OCI-LY3 (cell line): ENCODE measurements around the gene DEFB129.

Experiments
- EZH2phosphoT487 ChIP-seq: fragments of 200-600 bp; shearing (Covaris generic); IDR thresholded peaks from 2 replicates; pipeline ENCODE4 v1.6.1; 2018; ENCODE audit warnings: antibody characterized with exemption, mixed run types, low read depth
- TF ChIP-seq, protein P1 (sequence below): fragments of 200-600, 300-600 bp; sonication (generic); IDR thresholded peaks from 2 replicates; pipeline ENCODE4 v1.5.1; 2014; ENCODE audit warnings: antibody characterized with exemption, low read length, low read depth

DNA sequence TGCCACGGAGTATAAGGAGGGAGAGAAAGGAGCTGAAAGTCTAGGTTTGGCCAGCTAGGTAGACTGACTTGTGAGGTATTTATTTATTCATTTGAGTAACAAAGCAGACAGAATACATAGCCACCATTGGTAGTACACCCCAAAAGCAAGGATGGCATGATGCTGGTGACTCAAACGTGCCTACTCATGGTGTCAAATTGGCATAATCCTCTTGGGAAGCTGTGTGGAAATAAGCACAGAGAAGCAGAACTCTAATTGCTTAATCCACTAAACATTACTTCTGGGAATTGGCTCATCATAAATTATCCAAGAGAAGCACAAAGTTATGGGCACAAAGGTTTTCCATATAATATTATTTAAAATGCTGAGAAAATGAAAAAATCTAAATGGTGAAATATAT, 32.9 kb downstream of the DEFB129 start:
- TF ChIP-seq, protein P1, sequence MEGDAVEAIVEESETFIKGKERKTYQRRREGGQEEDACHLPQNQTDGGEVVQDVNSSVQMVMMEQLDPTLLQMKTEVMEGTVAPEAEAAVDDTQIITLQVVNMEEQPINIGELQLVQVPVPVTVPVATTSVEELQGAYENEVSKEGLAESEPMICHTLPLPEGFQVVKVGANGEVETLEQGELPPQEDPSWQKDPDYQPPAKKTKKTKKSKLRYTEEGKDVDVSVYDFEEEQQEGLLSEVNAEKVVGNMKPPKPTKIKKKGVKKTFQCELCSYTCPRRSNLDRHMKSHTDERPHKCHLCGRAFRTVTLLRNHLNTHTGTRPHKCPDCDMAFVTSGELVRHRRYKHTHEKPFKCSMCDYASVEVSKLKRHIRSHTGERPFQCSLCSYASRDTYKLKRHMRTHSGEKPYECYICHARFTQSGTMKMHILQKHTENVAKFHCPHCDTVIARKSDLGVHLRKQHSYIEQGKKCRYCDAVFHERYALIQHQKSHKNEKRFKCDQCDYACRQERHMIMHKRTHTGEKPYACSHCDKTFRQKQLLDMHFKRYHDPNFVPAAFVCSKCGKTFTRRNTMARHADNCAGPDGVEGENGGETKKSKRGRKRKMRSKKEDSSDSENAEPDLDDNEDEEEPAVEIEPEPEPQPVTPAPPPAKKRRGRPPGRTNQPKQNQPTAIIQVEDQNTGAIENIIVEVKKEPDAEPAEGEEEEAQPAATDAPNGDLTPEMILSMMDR: no peak
- no peak for TF ChIP-seq EZH2phosphoT487
